GM23338 (cell line): ENCODE data around the gene RNF121. TPM values are rescaled to one million over a fixed set of nuclear protein-coding genes. Genes with fewer than 3 reads are reported as not detected.

ENCODE experiments used
- ATAC-seq: fragments of 200-7000 bp; cut with Tn5 transposase; 3 replicates; pipeline ENCODE4 v1.9.1; 2020
- DNase-seq: peaks from one replicate; pipeline ENCODE4 v3.0.0-alpha.2; 2015; ENCODE audit warnings: low spot score
- H2AFZ ChIP-seq: fragments of 200-600 bp; sonication (generic); 2 replicates; pipeline ENCODE4 v1.8.0; 2016; ENCODE audit warnings: antibody characterized with exemption, mild to moderate bottlenecking, moderate library complexity
- H3F3A ChIP-seq: fragments of 200-600 bp; sonication (generic); replicated peaks from 2 replicates; pipeline ENCODE4 v1.8.0; 2017; ENCODE audit warnings: antibody characterized with exemption, mixed run types, low read depth
- H3K27ac ChIP-seq: fragments of 200-600 bp; sonication (generic); 2 replicates; pipeline ENCODE4 v1.6.1; 2016; ENCODE audit warnings: low read depth
- H3K27me3 ChIP-seq: fragments of 200-600 bp; sonication (generic); 2 replicates; pipeline ENCODE4 v1.8.0; 2016; ENCODE audit warnings: mild to moderate bottlenecking, mixed run types, moderate library complexity; ENCODE audit not compliant: insufficient read depth
- H3K36me3 ChIP-seq: fragments of 200-600 bp; sonication (generic); 2 replicates; pipeline ENCODE4 v1.8.0; 2016; ENCODE audit warnings: mild to moderate bottlenecking; ENCODE audit not compliant: insufficient read depth
- H3K4me1 ChIP-seq: fragments of 200-600 bp; sonication (generic); 2 replicates; pipeline ENCODE4 v1.8.0; 2016; ENCODE audit warnings: mild to moderate bottlenecking, moderate library complexity; ENCODE audit not compliant: insufficient read depth
- H3K4me2 ChIP-seq: fragments of 200-600 bp; sonication (generic); 2 replicates; pipeline ENCODE4 v1.7.1; 2017; ENCODE audit warnings: mixed run types
- H3K4me3 ChIP-seq: fragments of 200-600 bp; sonication (generic); 2 replicates; pipeline ENCODE4 v1.6.1; 2016; ENCODE audit warnings: mixed run types
- H3K79me2 ChIP-seq: fragments of 200-600 bp; sonication (generic); replicated peaks from 2 replicates; pipeline ENCODE4 v1.8.0; 2017; ENCODE audit warnings: mild to moderate bottlenecking; ENCODE audit not compliant: insufficient read depth
- H3K9me2 ChIP-seq: fragments of 200-600 bp; sonication (generic); 2 replicates; pipeline ENCODE4 v1.8.0; 2017; ENCODE audit not compliant: insufficient read depth
- H4K20me1 ChIP-seq: fragments of 200-600 bp; sonication (generic); replicated peaks from 2 replicates; pipeline ENCODE4 v1.8.0; 2017; ENCODE audit warnings: mild to moderate bottlenecking; ENCODE audit not compliant: insufficient read depth
- H3K27ac Mint-ChIP-seq: 2 replicates; pipeline ENCODE4 v1.8.0; 2020; ENCODE audit warnings: inconsistent platforms, mild to moderate bottlenecking, moderate library complexity, mixed read lengths
- H3K27me3 Mint-ChIP-seq: 3 replicates; pipeline ENCODE4 v1.8.0; 2022; ENCODE audit warnings: low read depth, mild to moderate bottlenecking, moderate library complexity, mixed read lengths, inconsistent platforms; ENCODE audit not compliant: insufficient read depth, poor library complexity
- H3K36me3 Mint-ChIP-seq: 3 replicates; pipeline ENCODE4 v1.8.0; 2021; ENCODE audit warnings: low read depth, mild to moderate bottlenecking, inconsistent platforms, moderate library complexity, mixed read lengths
- H3K4me1 Mint-ChIP-seq: 3 replicates; pipeline ENCODE4 v1.8.0; 2020; ENCODE audit warnings: mild to moderate bottlenecking, inconsistent platforms, mixed read lengths
- H3K4me3 Mint-ChIP-seq: 3 replicates; pipeline ENCODE4 v1.8.0; 2021; ENCODE audit warnings: moderate library complexity, mild to moderate bottlenecking, inconsistent platforms, mixed read lengths
- H3K9me3 Mint-ChIP-seq: 3 replicates; pipeline ENCODE4 v1.8.0; 2020; ENCODE audit warnings: moderate library complexity, mild to moderate bottlenecking, inconsistent platforms, mixed read lengths
- CREB1 ChIP-seq: fragments of 250-450 bp; sonication (Bioruptor Pico); IDR thresholded peaks from 2 replicates; pipeline ENCODE4 v1.5.0; 2020; ENCODE audit warnings: low read depth, mild to moderate bottlenecking, moderate library complexity
- EZH2 ChIP-seq: fragments of 200-600 bp; sonication (generic); IDR thresholded peaks from one replicate; pipeline ENCODE4 v1.8.0; 2017; ENCODE audit warnings: antibody characterized with exemption, mild to moderate bottlenecking, low read depth; ENCODE audit not compliant: unreplicated experiment
- EZH2phosphoT487 ChIP-seq: fragments of 200-600 bp; sonication (generic); IDR thresholded peaks from one replicate; pipeline ENCODE4 v1.8.1; 2018; ENCODE audit warnings: antibody characterized with exemption; ENCODE audit not compliant: unreplicated experiment
- NANOG ChIP-seq: IDR thresholded peaks from 2 replicates; pipeline ENCODE4 v1.6.1; 2016; ENCODE audit warnings: antibody characterized with exemption, borderline replicate concordance
- POLR2AphosphoS5 ChIP-seq: IDR thresholded peaks from 2 replicates; pipeline ENCODE4 v1.6.1; 2016; ENCODE audit warnings: antibody characterized with exemption, low read depth
- ZNF114 ChIP-seq: fragments of 250-450 bp; sonication (Bioruptor Pico); IDR thresholded peaks from 2 replicates; pipeline ENCODE4 v1.5.0; 2020; ENCODE audit warnings: mild to moderate bottlenecking, moderate library complexity
- ZNF331 ChIP-seq: fragments of 250-450 bp; sonication (Bioruptor Pico); IDR thresholded peaks from 2 replicates; pipeline ENCODE4 v1.5.0; 2020; ENCODE audit warnings: low read depth, mild to moderate bottlenecking, moderate library complexity
- ZNF462 ChIP-seq: fragments of 250-450 bp; sonication (Bioruptor Pico); IDR thresholded peaks from 2 replicates; pipeline ENCODE4 v1.5.0; 2020; ENCODE audit warnings: mild to moderate bottlenecking, moderate library complexity
- polyA plus RNA-seq: library from polyadenylated mRNA; unstranded; fragments of >200 nt; fragmentation: Nextera tagmentation; extraction: Ambion mirVana; gene quantifications from 2 replicates; pipeline ENCODE4 v1.2.1, GENCODE V29; 2016
- total RNA-seq: library from RNA; depleted of rRNA; stranded (reverse); fragments of >200 nt; shearing (Covaris generic); gene quantifications from 2 replicates; pipeline ENCODE4 v1.2.3, GENCODE V29; 2014
- TF ChIP-seq, protein P1 (sequence below): IDR thresholded peaks from one replicate; pipeline ENCODE4 v1.6.1; 2018; ENCODE audit warnings: antibody characterized with exemption; ENCODE audit not compliant: unreplicated experiment
- TF ChIP-seq, protein P2 (sequence below): IDR thresholded peaks from 2 replicates; pipeline ENCODE4 v1.6.1; 2016; ENCODE audit warnings: antibody characterized with exemption

RNF121 gene
- total and polyA plus RNA-seq, 2 experiments from 2014 or later: 7.8 to 37.7 TPM

GRCh38 chr11:71951741-71952310 lies 23.0 kb downstream of the RNF121 start (continued):
- no peak for TF ChIP-seq ZNF462 (CRISPR knock-in tag)

DNA sequence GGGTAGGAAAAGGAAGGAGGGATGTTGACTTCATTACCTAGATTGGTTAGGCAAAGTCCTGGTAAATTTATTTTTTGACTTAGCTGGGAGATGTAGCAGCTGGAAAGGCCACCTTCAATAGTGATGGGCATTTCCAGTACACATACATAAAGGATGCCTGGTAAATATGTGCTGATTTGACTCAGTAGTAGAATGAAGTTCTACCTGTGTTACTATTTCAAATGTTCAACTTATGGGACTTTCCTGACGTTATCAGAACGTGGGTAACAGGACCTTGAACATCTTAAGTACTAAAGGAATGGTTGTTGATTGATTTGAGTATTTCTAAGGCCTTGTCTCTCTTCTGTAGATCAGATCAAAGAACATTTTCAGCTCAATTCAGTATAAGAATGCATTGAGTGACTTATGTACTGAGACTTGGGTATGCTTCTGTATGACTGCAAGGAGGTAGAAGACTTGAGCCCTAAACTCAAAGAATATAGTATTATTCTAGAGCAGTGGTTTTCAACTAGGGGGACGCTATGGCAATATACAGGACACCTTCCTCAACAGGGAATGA lies 27.1 kb downstream of the RNF121 start:
- H2AFZ ChIP-seq: no peak overlapping the region
- Mint-ChIP-seq H3K27me3 (no peaks in the 10 kb centered on the region), H3K36me3 (peaks cover 6% of the 10 kb centered on the region), H3K4me3 (no peak overlapping the region), H3K27ac (no peak overlapping the region), H3K4me1 (no peaks in the 10 kb centered on the region), H3K9me3 (no peaks in the 10 kb centered on the region)
- no peak overlapping the region for H3K27ac ChIP-seq
- H3K4me1 ChIP-seq: no peaks in the 10 kb centered on the region
- DNase-seq (no peak), ATAC-seq (no peak)
- no peaks in the 10 kb centered on the region for H3K9me2 ChIP-seq
- no peak overlapping the region for H3K4me2 ChIP-seq
- H3K27me3 ChIP-seq: no peaks in the 10 kb centered on the region
- peaks cover 9% of the 10 kb centered on the region for H4K20me1 ChIP-seq
- H3K4me3 ChIP-seq: no peak overlapping the region
- H3F3A ChIP-seq: no peaks in the 10 kb centered on the region
- H3K36me3 ChIP-seq: no peaks in the 10 kb centered on the region
- H3K79me2 ChIP-seq: peaks cover 63% of the 10 kb centered on the region
- TF ChIP-seq CREB1 (CRISPR knock-in tag) (no peak), EZH2phosphoT487 (no peak), NANOG (no peak), ZNF114 (no peak), EZH2 (no peak), ZNF331 (no peak), POLR2AphosphoS5 (no peak)
- TF ChIP-seq, protein P1, sequence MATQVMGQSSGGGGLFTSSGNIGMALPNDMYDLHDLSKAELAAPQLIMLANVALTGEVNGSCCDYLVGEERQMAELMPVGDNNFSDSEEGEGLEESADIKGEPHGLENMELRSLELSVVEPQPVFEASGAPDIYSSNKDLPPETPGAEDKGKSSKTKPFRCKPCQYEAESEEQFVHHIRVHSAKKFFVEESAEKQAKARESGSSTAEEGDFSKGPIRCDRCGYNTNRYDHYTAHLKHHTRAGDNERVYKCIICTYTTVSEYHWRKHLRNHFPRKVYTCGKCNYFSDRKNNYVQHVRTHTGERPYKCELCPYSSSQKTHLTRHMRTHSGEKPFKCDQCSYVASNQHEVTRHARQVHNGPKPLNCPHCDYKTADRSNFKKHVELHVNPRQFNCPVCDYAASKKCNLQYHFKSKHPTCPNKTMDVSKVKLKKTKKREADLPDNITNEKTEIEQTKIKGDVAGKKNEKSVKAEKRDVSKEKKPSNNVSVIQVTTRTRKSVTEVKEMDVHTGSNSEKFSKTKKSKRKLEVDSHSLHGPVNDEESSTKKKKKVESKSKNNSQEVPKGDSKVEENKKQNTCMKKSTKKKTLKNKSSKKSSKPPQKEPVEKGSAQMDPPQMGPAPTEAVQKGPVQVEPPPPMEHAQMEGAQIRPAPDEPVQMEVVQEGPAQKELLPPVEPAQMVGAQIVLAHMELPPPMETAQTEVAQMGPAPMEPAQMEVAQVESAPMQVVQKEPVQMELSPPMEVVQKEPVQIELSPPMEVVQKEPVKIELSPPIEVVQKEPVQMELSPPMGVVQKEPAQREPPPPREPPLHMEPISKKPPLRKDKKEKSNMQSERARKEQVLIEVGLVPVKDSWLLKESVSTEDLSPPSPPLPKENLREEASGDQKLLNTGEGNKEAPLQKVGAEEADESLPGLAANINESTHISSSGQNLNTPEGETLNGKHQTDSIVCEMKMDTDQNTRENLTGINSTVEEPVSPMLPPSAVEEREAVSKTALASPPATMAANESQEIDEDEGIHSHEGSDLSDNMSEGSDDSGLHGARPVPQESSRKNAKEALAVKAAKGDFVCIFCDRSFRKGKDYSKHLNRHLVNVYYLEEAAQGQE: no peak
- TF ChIP-seq, protein P2, sequence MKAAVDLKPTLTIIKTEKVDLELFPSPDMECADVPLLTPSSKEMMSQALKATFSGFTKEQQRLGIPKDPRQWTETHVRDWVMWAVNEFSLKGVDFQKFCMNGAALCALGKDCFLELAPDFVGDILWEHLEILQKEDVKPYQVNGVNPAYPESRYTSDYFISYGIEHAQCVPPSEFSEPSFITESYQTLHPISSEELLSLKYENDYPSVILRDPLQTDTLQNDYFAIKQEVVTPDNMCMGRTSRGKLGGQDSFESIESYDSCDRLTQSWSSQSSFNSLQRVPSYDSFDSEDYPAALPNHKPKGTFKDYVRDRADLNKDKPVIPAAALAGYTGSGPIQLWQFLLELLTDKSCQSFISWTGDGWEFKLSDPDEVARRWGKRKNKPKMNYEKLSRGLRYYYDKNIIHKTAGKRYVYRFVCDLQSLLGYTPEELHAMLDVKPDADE: no peak
